Mesendoderm (in vitro differentiated cells): ENCODE data around the gene LYPD4.

Experiments
- DNase-seq: peaks from one replicate; pipeline ENCODE4 v3.0.0; 2013
- H2AK5ac ChIP-seq: 2 replicates; pipeline ENCODE4 v1.6.1; 2013; ENCODE audit warnings: low read length, inconsistent platforms
- H2BK120ac ChIP-seq: 2 replicates; pipeline ENCODE4 v1.6.1; 2013; ENCODE audit warnings: low read depth, mild to moderate bottlenecking, low read length, moderate library complexity, mixed read lengths
- H2BK15ac ChIP-seq: replicated peaks from 2 replicates; pipeline ENCODE4 v1.6.1; 2013; ENCODE audit warnings: low read depth, mild to moderate bottlenecking, moderate library complexity
- H2BK5ac ChIP-seq: 2 replicates; pipeline ENCODE4 v1.6.1; 2013; ENCODE audit warnings: low read length, inconsistent platforms
- H3K18ac ChIP-seq: 2 replicates; pipeline ENCODE4 v1.6.1; 2013; ENCODE audit warnings: mild to moderate bottlenecking, low read length, mixed read lengths
- H3K23ac ChIP-seq: one replicate; pipeline ENCODE4 v1.6.1; 2013; ENCODE audit warnings: low read length
- H3K27ac ChIP-seq: 2 replicates; pipeline ENCODE4 v1.5.1; 2013; ENCODE audit warnings: low read depth, mild to moderate bottlenecking, inconsistent platforms, low read length, moderate library complexity
- H3K27me3 ChIP-seq: 2 replicates; pipeline ENCODE4 v1.6.1; 2013; ENCODE audit warnings: low read length, control low read depth, mild to moderate bottlenecking, inconsistent platforms; ENCODE audit not compliant: insufficient read depth, poor library complexity
- H3K36me3 ChIP-seq: 2 replicates; pipeline ENCODE4 v1.6.1; 2013; ENCODE audit warnings: low read length, inconsistent platforms; ENCODE audit not compliant: control insufficient read depth, insufficient read depth
- H3K4ac ChIP-seq: one replicate; pipeline ENCODE4 v1.6.1; 2013; ENCODE audit warnings: low read depth, mild to moderate bottlenecking, low read length, moderate library complexity
- H3K4me1 ChIP-seq: 2 replicates; pipeline ENCODE4 v1.6.1; 2013; ENCODE audit warnings: low read depth, low read length, inconsistent platforms; ENCODE audit not compliant: control insufficient read depth
- H3K4me2 ChIP-seq: 2 replicates; pipeline ENCODE4 v1.6.1; 2013; ENCODE audit warnings: low read length
- H3K4me3 ChIP-seq: 2 replicates; pipeline ENCODE4 v1.5.1; 2013; ENCODE audit warnings: mild to moderate bottlenecking, low read length
- H3K56ac ChIP-seq: one replicate; pipeline ENCODE4 v1.6.1; 2013; ENCODE audit warnings: low read length
- H3K79me1 ChIP-seq: 2 replicates; pipeline ENCODE4 v1.6.1; 2013; ENCODE audit warnings: low read length, inconsistent platforms
- H3K79me2 ChIP-seq: 2 replicates; pipeline ENCODE4 v1.6.1; 2013; ENCODE audit warnings: mild to moderate bottlenecking, low read length; ENCODE audit not compliant: control insufficient read depth, insufficient read depth
- H3K9ac ChIP-seq: 2 replicates; pipeline ENCODE4 v1.6.1; 2013; ENCODE audit warnings: low read length, inconsistent platforms
- H4K5ac ChIP-seq: one replicate; pipeline ENCODE4 v1.6.1; 2013; ENCODE audit warnings: low read length
- H4K8ac ChIP-seq: one replicate; pipeline ENCODE4 v1.6.1; 2013; ENCODE audit warnings: low read depth, mild to moderate bottlenecking, control low read depth, low read length, moderate library complexity
- WGBS: extraction: QIAGEN DNeasy Blood & Tissue Kit; methylation state at CpG from one replicate; pipeline ENCODE4 v1.1.7; 2013; ENCODE audit warnings: low lambda C conversion rate, missing lambda C conversion rate; ENCODE audit not compliant: insufficient coverage; ENCODE audit errors: extremely low coverage; 5-methylcytosine and 5-hydroxymethylcytosine counted together

The LYPD4 gene

GRCh38 chr19:41815301-41815700 lies 29.2 kb downstream of the LYPD4 start:
- no CpG with 5 or more reads among the region's 4 CpGs for WGBS
- no peak overlapping the region for H3K18ac ChIP-seq
- no peaks in the 10 kb centered on the region for H3K79me2 ChIP-seq
- H2BK120ac ChIP-seq, result no peak overlapping the region
- H3K9ac ChIP-seq, result no peak overlapping the region
- no peaks in the 10 kb centered on the region for H3K79me1 ChIP-seq
- no peaks in the 10 kb centered on the region for H3K27me3 ChIP-seq
- H3K4me2 ChIP-seq, result no peak overlapping the region
- H3K4ac ChIP-seq, result no peak overlapping the region
- no peak overlapping the region for H3K56ac ChIP-seq
- no peak overlapping the region for H2BK5ac ChIP-seq
- no peak for DNase-seq
- no peaks in the 10 kb centered on the region for H3K36me3 ChIP-seq
- H3K4me3 ChIP-seq, result no peak overlapping the region
- no peaks in the 10 kb centered on the region for H3K4me1 ChIP-seq
- H2BK15ac ChIP-seq, result no peak overlapping the region
- H2AK5ac ChIP-seq, result no peak overlapping the region
- no peak overlapping the region for H3K23ac ChIP-seq
- no peak overlapping the region for H4K8ac ChIP-seq
- H4K5ac ChIP-seq, result no peak overlapping the region
- no peak overlapping the region for H3K27ac ChIP-seq

- Histone ChIP-seq H4K5ac (no peak overlapping the region), H3K9ac (no peak overlapping the region), H3K79me2 (no peaks in the 10 kb centered on the region), H3K36me3 (no peaks in the 10 kb centered on the region), H4K8ac (no peak overlapping the region), H2BK5ac (no peak overlapping the region), H2BK120ac (no peak overlapping the region), H2BK15ac (no peak overlapping the region), H3K4me1 (no peaks in the 10 kb centered on the region), H3K79me1 (no peaks in the 10 kb centered on the region), H2AK5ac (no peak overlapping the region), H3K23ac (no peak overlapping the region), H3K27me3 (no peaks in the 10 kb centered on the region), H3K56ac (no peak overlapping the region), H3K27ac (no peak overlapping the region), H3K4me3 (no peak overlapping the region), H3K4me2 (no peak overlapping the region), H3K18ac (no peak overlapping the region), H3K4ac (no peak overlapping the region)
- no peak for DNase-seq
- WGBS, result no CpG with 5 or more reads among the region's 4 CpGs
Observed at GRCh38 chr19:41813911-41814310, 30.6 kb downstream of the LYPD4 start.

GRCh38 chr19:41811981-41812380 lies 32.5 kb downstream of the LYPD4 start:
- Histone ChIP-seq H3K79me2 (no peaks in the 10 kb centered on the region), H4K8ac (no peak overlapping the region), H3K56ac (no peak overlapping the region), H3K18ac (no peak overlapping the region), H3K79me1 (no peaks in the 10 kb centered on the region), H3K36me3 (no peaks in the 10 kb centered on the region), H3K4me1 (no peaks in the 10 kb centered on the region), H2BK120ac (no peak overlapping the region), H2BK5ac (no peak overlapping the region), H3K4me3 (no peak overlapping the region), H3K23ac (no peak overlapping the region), H2BK15ac (no peak overlapping the region), H2AK5ac (no peak overlapping the region), H3K27me3 (no peaks in the 10 kb centered on the region), H3K9ac (no peak overlapping the region), H4K5ac (no peak overlapping the region), H3K4me2 (no peak overlapping the region), H3K27ac (no peak overlapping the region), H3K4ac (no peak overlapping the region)
- DNase-seq, result no peak
- no CpG with 5 or more reads among the region's 3 CpGs for WGBS

- no peaks in the 10 kb centered on the region for H3K36me3 ChIP-seq
- H3K79me2 ChIP-seq, result no peaks in the 10 kb centered on the region
- H3K27me3 ChIP-seq, result no peaks in the 10 kb centered on the region
- no peak overlapping the region for H3K56ac ChIP-seq
- H2BK120ac ChIP-seq, result no peak overlapping the region
- H3K4me3 ChIP-seq, result no peak overlapping the region
- no peak overlapping the region for H2BK15ac ChIP-seq
- no peak overlapping the region for H4K5ac ChIP-seq
- H2BK5ac ChIP-seq, result no peak overlapping the region
- no peak overlapping the region for H3K4me2 ChIP-seq
- DNase-seq, result no peak
- H2AK5ac ChIP-seq, result no peak overlapping the region
- no peak overlapping the region for H3K9ac ChIP-seq
- no peaks in the 10 kb centered on the region for H3K4me1 ChIP-seq
- H3K4ac ChIP-seq, result no peak overlapping the region
- H3K27ac ChIP-seq, result no peak overlapping the region
- no peak overlapping the region for H3K18ac ChIP-seq
- no CpG with 5 or more reads among the region's 3 CpGs for WGBS
- no peaks in the 10 kb centered on the region for H3K79me1 ChIP-seq
- no peak overlapping the region for H3K23ac ChIP-seq
- H4K8ac ChIP-seq, result no peak overlapping the region
Observed at GRCh38 chr19:41811036-41811435, 33.4 kb downstream of the LYPD4 start.

- Histone ChIP-seq H2BK15ac (no peak overlapping the region), H2AK5ac (no peak overlapping the region), H3K9ac (no peak overlapping the region), H2BK120ac (no peak overlapping the region), H3K4ac (no peak overlapping the region), H4K5ac (no peak overlapping the region), H3K27ac (no peak overlapping the region), H3K79me2 (no peaks in the 10 kb centered on the region), H3K23ac (no peak overlapping the region), H3K4me2 (no peak overlapping the region), H3K79me1 (no peaks in the 10 kb centered on the region), H3K36me3 (no peaks in the 10 kb centered on the region), H3K18ac (no peak overlapping the region), H2BK5ac (no peak overlapping the region), H3K4me3 (no peak overlapping the region), H3K56ac (no peak overlapping the region), H4K8ac (no peak overlapping the region), H3K27me3 (no peaks in the 10 kb centered on the region), H3K4me1 (no peaks in the 10 kb centered on the region)
- DNase-seq, result no peak
- no CpG with 5 or more reads among the region's 4 CpGs for WGBS
Observed at GRCh38 chr19:41810301-41810700, 34.2 kb downstream of the LYPD4 start.

GRCh38 chr19:41808663-41809566 lies 35.6 kb downstream of the LYPD4 start:
- Histone ChIP-seq H3K27me3 (no peaks in the 10 kb centered on the region), H4K8ac (no peak overlapping the region), H3K4me3 (no peak overlapping the region), H3K4me2 (no peak overlapping the region), H2BK5ac (no peak overlapping the region), H3K18ac (no peak overlapping the region), H2BK15ac (no peak overlapping the region), H2AK5ac (no peak overlapping the region), H3K79me2 (no peaks in the 10 kb centered on the region), H3K27ac (no peak overlapping the region), H3K4ac (no peak overlapping the region), H3K79me1 (no peaks in the 10 kb centered on the region), H3K4me1 (no peaks in the 10 kb centered on the region), H2BK120ac (no peak overlapping the region), H3K23ac (no peak overlapping the region), H3K36me3 (no peaks in the 10 kb centered on the region), H3K9ac (no peak overlapping the region), H3K56ac (no peak overlapping the region), H4K5ac (no peak overlapping the region)
- no CpG with 5 or more reads among the region's 16 CpGs for WGBS
- DNase-seq, result no peak
